Uterus (tissue), 2 donors: ENCODE results near the gene TSPAN5.

ENCODE experiments used
- POLR2A ChIP-seq, 2 donors: fragments of 450-650 bp; IDR thresholded peaks; one replicate each; pipeline ENCODE4 v1.6.1; 2016; ENCODE audit warnings: antibody characterized with exemption in 2 of 2, mild to moderate bottlenecking in 1 of 2, moderate library complexity in 1 of 2
- TF ChIP-seq, protein P1 (sequence below), 4 experiments: fragments of 200-600 bp in 2 of 4; fragments of 450-650 bp in 2 of 4; sonication (generic) in 2 of 4; IDR thresholded peaks; one replicate each; pipeline ENCODE4 v1.5.1; 2016 to 2019; ENCODE audit warnings: antibody characterized with exemption in 4 of 4, mild to moderate bottlenecking in 2 of 4, moderate library complexity in 1 of 4

GRCh38 chr4:98433691-98434090, 224.7 kb downstream of the TSPAN5 start:
- TF ChIP-seq, protein P1, sequence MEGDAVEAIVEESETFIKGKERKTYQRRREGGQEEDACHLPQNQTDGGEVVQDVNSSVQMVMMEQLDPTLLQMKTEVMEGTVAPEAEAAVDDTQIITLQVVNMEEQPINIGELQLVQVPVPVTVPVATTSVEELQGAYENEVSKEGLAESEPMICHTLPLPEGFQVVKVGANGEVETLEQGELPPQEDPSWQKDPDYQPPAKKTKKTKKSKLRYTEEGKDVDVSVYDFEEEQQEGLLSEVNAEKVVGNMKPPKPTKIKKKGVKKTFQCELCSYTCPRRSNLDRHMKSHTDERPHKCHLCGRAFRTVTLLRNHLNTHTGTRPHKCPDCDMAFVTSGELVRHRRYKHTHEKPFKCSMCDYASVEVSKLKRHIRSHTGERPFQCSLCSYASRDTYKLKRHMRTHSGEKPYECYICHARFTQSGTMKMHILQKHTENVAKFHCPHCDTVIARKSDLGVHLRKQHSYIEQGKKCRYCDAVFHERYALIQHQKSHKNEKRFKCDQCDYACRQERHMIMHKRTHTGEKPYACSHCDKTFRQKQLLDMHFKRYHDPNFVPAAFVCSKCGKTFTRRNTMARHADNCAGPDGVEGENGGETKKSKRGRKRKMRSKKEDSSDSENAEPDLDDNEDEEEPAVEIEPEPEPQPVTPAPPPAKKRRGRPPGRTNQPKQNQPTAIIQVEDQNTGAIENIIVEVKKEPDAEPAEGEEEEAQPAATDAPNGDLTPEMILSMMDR (IDR thresholded peaks at IDR 0.05) = no peak
- TF ChIP-seq POLR2A (IDR thresholded peaks at IDR 0.05) = no peak
